ENCODE data around the gene ATP9B.
A peak's percentile ranks its signal among the peaks of the same experiment; 100 is the strongest.

ATP9B gene

GRCh38 chr18:79401494-79402208 lies 332.5 kb downstream of the ATP9B start:
- no peak for DNase-seq

GRCh38 chr18:79402209-79402576 lies 333.0 kb downstream of the ATP9B start:
- DNase-seq = no peak

GRCh38 chr18:79402977-79403722 lies 334.0 kb downstream of the ATP9B start:
- DNase-seq = no peak

GRCh38 chr18:79403723-79404566 lies 334.8 kb downstream of the ATP9B start:
- no peak for DNase-seq

GRCh38 chr18:79404567-79404910 lies 335.3 kb downstream of the ATP9B start:
- DNase-seq = no peak

- DNase-seq = peak; percentile 60
Observed at GRCh38 chr18:79405019-79405780, 336.0 kb downstream of the ATP9B start.

- peak; percentile 92 for DNase-seq
Observed at GRCh38 chr18:79405781-79406575, 336.8 kb downstream of the ATP9B start.

GRCh38 chr18:79406708-79407107 lies 337.5 kb downstream of the ATP9B start:
- no peak for DNase-seq

GRCh38 chr18:79409313-79409712 lies 340.1 kb downstream of the ATP9B start:
- DNase-seq = no peak

- no peak for DNase-seq
Observed at GRCh38 chr18:79410171-79410641, 341.0 kb downstream of the ATP9B start.

- DNase-seq = no peak
Observed at GRCh38 chr18:79410731-79411613, 341.8 kb downstream of the ATP9B start.

- DNase-seq = no peak
Observed at GRCh38 chr18:79411614-79412526, 342.7 kb downstream of the ATP9B start.

GRCh38 chr18:79413025-79413424 lies 343.8 kb downstream of the ATP9B start:
- no peak for DNase-seq

- DNase-seq = no peak
Observed at GRCh38 chr18:79413426-79413825, 344.2 kb downstream of the ATP9B start.

GRCh38 chr18:79413901-79414300 lies 344.7 kb downstream of the ATP9B start:
- DNase-seq = no peak

- DNase-seq = no peak
Observed at GRCh38 chr18:79416022-79416676, 347.0 kb downstream of the ATP9B start.

GRCh38 chr18:79416677-79417052 lies 347.5 kb downstream of the ATP9B start:
- DNase-seq = no peak

GRCh38 chr18:79418236-79418635 lies 349.0 kb downstream of the ATP9B start:
- DNase-seq = no peak

- no peak for DNase-seq
Observed at GRCh38 chr18:79418642-79419041, 349.4 kb downstream of the ATP9B start.
